ENCODE results near the gene ZSCAN22. TPM values are rescaled to one million over a fixed set of nuclear protein-coding genes. Genes with fewer than 3 reads are reported as not detected.

ZSCAN22 gene
- total RNA-seq, 2 donors from 2014 or later: 3.8 TPM

- Histone ChIP-seq H3K36me3 (ENCODE audit: control insufficient read depth, insufficient read depth, low read length) (peaks cover 58% of the 10 kb centered on the region), H3K27ac (ENCODE audit: low read depth, low read length) (no peak overlapping the region), H3K4me3 (ENCODE audit: low read length) (no peak overlapping the region), H3K4me1 (ENCODE audit: control insufficient read depth, insufficient read depth, low read length) (no peaks in the 10 kb centered on the region), H3K9me3 (ENCODE audit: control insufficient read depth, low read length) (no peaks in the 10 kb centered on the region), H3K27me3 (ENCODE audit: control insufficient read depth, insufficient read depth, low read length, poor library complexity, severe bottlenecking) (no peaks in the 10 kb centered on the region), H3K9ac (ENCODE audit: extremely low read depth, low read length, poor library complexity, severe bottlenecking) (no peak overlapping the region)
- Mint-ChIP-seq H3K4me3 (no peak overlapping the region), H3K9me3 (peaks cover 20% of the 10 kb centered on the region), H3K4me1 (peaks cover 6% of the 10 kb centered on the region), H3K27me3 (ENCODE audit: insufficient read depth) (no peaks in the 10 kb centered on the region), H3K27ac (no peak overlapping the region), H3K36me3 (ENCODE audit: low read depth) (peaks cover 62% of the 10 kb centered on the region)
- 96 to 100% methylated on average over 2 to 4 of the region's 4 CpGs for WGBS, 2 experiments (ENCODE audit: insufficient coverage in 1 of 2, insufficient read length in 1 of 2)
- TF ChIP-seq CTCF (conservative IDR thresholded peaks at IDR 0.05): no peak
- no peak for DNase-seq
Measured at GRCh38 chr19:58336820-58337219, 10.0 kb downstream of the ZSCAN22 start.

GRCh38 chr19:58338336-58338735, 11.5 kb downstream of the ZSCAN22 start:
- Histone ChIP-seq H3K4me3 (ENCODE audit: low read length) (no peak overlapping the region), H3K4me1 (ENCODE audit: control insufficient read depth, insufficient read depth, low read length) (no peaks in the 10 kb centered on the region), H3K27me3 (ENCODE audit: control insufficient read depth, insufficient read depth, low read length, poor library complexity, severe bottlenecking) (no peaks in the 10 kb centered on the region), H3K9me3 (ENCODE audit: control insufficient read depth, low read length) (no peaks in the 10 kb centered on the region), H3K36me3 (ENCODE audit: control insufficient read depth, insufficient read depth, low read length) (peaks cover 58% of the 10 kb centered on the region), H3K9ac (ENCODE audit: extremely low read depth, low read length, poor library complexity, severe bottlenecking) (no peak overlapping the region), H3K27ac (ENCODE audit: low read depth, low read length) (no peak overlapping the region)
- H3K27ac Mint-ChIP-seq: no peak overlapping the region
- 97% methylated on average over 6 to 11 of the region's 11 CpGs for WGBS, 2 experiments (ENCODE audit: insufficient coverage in 1 of 2, insufficient read length in 1 of 2)
- peaks cover 62% of the 10 kb centered on the region for H3K36me3 Mint-ChIP-seq (ENCODE audit: low read depth)
- no peaks in the 10 kb centered on the region for H3K4me1 Mint-ChIP-seq
- H3K27me3 Mint-ChIP-seq (ENCODE audit: insufficient read depth): no peaks in the 10 kb centered on the region
- peaks cover 20% of the 10 kb centered on the region for H3K9me3 Mint-ChIP-seq
- no peak overlapping the region for H3K4me3 Mint-ChIP-seq
- TF ChIP-seq CTCF (conservative IDR thresholded peaks at IDR 0.05): no peak
- DNase-seq: no peak

GRCh38 chr19:58338825-58339558, 12.2 kb downstream of the ZSCAN22 start:
- Mint-ChIP-seq H3K36me3 (ENCODE audit: low read depth) (peaks cover 61% of the 10 kb centered on the region), H3K9me3 (peaks cover 20% of the 10 kb centered on the region), H3K27ac (no peak overlapping the region), H3K4me3 (no peak overlapping the region), H3K4me1 (no peaks in the 10 kb centered on the region), H3K27me3 (ENCODE audit: insufficient read depth) (no peaks in the 10 kb centered on the region)
- Histone ChIP-seq H3K4me1 (ENCODE audit: control insufficient read depth, insufficient read depth, low read length) (no peaks in the 10 kb centered on the region), H3K27ac (ENCODE audit: low read depth, low read length) (no peak overlapping the region), H3K36me3 (ENCODE audit: control insufficient read depth, insufficient read depth, low read length) (peaks cover 58% of the 10 kb centered on the region), H3K27me3 (ENCODE audit: control insufficient read depth, insufficient read depth, low read length, poor library complexity, severe bottlenecking) (no peaks in the 10 kb centered on the region), H3K9me3 (ENCODE audit: control insufficient read depth, low read length) (no peaks in the 10 kb centered on the region), H3K4me3 (ENCODE audit: low read length) (no peak overlapping the region), H3K9ac (ENCODE audit: extremely low read depth, low read length, poor library complexity, severe bottlenecking) (no peak overlapping the region)
- DNase-seq: peak; percentile 85
- TF ChIP-seq CTCF (conservative IDR thresholded peaks at IDR 0.05): peak; percentile 55
- WGBS, 2 experiments (ENCODE audit: insufficient coverage in 1 of 2, insufficient read length in 1 of 2): 90% methylated on average over 24 to 30 of the region's 30 CpGs

Data from endodermal cell (in vitro differentiated cells).